GM19397 (cell line): ENCODE data around the gene METTL23.

Source experiments
- ATAC-seq: cut with Tn5 transposase; IDR thresholded peaks from one replicate; pipeline ENCODE4 v1.9.1; 2021; ENCODE audit warnings: mild to moderate bottlenecking, moderate library complexity; ENCODE audit not compliant: unreplicated experiment

METTL23 gene

DNA sequence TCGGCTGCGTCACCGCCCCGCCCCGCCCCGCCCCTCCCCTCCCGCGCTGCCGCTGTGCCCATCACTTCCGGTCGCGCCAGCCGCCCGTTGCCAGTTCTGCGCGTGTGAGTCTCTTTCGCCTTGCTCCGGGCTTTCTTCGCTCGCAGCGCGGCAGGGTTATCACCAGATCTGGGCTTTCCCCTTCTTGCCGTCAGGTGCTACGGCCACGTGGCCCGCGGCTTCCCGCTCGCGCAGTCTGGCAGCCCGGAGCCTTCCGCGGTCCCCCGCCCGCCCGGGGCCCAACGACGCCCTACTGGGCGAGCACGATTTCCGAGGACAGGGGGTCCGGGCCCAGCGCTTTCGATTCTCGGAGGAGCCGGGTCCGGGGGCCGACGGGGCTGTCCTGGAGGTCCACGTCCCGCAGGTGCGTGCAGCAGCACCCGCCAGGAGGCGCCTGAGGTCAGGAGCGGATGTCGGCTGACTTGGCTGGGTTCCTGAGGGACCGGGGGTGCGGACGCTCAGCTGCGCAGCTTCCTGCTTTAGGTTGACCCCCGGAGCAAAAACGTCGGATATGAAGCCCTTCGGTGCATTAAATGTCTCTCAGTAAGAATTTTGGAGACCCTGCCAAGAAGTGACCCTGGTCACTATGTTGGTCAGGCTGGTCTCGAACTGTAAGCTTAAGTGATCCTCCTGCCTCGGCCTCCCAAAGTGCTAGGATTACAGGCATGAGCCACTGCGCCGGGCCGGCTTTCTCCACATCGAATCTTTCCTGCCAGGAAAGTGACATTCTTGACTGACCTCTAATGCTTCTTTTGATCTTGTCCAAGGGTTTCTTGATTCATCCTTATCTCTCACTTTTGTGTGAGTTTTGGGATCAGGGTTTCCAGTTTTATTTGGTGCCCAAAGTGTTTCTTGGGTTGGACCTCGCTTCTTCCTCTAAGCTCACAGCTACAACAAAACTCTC is at the start of gene METTL23:
Gene METTL23, plus strand, starts transcription at position 64 of the 943 bp plus-strand sequence. CDS start 2,872 bp downstream, outside the sequence.
- peak; percentile 51 for ATAC-seq

DNA sequence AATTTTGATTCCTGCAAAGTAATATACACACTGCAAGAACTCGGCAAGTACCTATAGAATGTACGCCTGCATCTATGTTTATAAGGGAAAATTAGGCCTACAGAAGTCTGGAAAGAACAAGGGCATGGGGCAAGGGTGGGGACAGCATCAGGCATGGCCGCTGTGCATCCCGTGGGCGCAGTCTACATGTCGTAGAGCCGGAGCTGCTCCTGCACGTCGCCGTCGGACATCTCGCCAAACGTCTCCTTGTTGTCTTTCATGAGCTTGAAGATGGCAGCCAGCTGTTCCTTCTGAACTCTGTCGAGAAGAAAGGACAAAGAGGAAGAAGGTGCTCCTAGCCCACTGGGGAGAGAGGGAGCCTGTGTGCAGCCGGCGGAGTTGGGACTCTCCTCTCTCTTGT is 49.2 kb upstream of the METTL23 start:
- no peak for ATAC-seq

GRCh38 chr17:76678330-76678729 is 48.3 kb upstream of the METTL23 start:
- ATAC-seq: no peak

- ATAC-seq: no peak
Observed at GRCh38 chr17:76679239-76679638, 47.4 kb upstream of the METTL23 start.

GRCh38 chr17:76681222-76682137 is 45.2 kb upstream of the METTL23 start:
- ATAC-seq: no peak

DNA sequence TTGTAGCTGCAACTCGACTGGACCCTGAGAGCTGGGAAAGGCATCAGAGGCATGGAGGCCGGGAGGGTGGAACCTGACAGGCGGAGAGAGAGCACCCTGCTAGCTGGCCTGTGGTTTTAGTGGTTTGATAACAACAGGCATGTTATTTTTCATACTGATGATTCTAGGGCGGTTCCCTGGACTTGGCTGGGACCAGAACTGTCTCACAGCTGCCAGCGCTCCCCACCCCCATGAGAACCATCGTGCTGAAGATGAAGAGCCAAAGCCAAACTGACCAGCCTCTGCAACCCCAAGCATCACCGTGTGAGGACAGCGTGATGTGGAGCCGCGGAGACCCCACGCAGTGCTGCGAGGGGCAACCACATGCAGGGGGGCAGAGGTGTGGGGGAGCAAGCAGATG is 44.3 kb upstream of the METTL23 start:
- ATAC-seq: no peak

GRCh38 chr17:76683011-76683755 is 43.5 kb upstream of the METTL23 start:
- no peak for ATAC-seq

- ATAC-seq: no peak
Observed at GRCh38 chr17:76683921-76684745, 42.5 kb upstream of the METTL23 start.

DNA sequence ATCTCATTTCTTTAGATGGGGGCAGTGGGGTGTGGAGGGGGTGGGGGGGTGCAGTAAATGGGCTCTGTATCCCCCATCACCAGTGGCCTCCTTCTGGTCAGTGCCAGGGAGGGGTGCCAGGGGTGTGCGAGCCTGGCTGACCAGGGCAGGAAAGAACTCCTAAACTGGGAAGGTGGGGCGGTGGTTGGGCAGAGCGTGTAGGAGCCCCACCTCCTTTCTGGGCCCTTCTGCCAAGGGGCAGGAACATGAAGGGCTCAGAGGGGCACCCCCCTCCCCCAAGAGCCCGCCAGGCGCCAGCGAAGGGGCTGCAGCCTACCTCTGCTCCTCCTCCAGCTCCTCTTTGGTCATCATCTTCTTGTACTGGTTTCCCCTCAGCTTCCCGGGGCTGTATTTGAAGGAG is 41.9 kb upstream of the METTL23 start:
- ATAC-seq: no peak

- no peak for ATAC-seq
Observed at GRCh38 chr17:76685366-76685765, 41.3 kb upstream of the METTL23 start.

- ATAC-seq: no peak
Observed at GRCh38 chr17:76685846-76686245, 40.8 kb upstream of the METTL23 start.

DNA sequence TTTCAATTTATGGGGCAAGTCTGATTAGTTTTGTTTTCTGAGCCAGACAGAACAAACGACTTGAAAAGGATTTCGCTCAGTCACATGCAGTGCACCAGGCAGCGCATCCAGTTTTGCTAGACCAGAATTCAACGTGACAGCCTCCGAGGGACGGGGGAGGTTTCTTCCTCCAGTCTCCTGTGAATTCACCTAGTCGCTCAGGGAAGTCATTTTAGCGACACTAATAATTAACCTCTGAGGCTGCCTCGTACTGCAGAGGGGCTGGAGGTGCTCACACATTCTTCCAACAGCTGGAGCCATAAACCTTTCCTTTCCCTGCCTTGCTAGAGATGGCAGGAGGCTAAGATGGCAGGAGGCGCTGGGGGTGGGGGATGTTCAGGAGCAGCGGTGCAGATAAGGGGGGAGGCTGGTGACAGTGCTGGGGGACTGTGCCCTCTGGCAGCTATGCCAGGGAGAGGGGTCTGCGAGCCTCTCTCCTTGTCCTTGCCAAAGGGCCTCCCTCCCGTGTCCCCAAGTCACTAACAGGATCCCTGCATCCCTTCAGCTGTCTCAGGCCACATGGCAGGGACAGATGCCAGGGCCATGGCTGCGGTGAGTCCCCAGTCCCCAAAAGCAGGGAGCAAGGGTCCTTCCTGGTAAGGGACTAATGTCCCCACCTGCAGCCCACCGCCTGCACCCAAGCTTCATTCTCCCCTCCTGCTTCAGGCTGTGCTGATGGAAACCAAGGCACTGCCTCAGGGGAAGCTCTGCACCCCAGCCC is 39.9 kb upstream of the METTL23 start:
- no peak for ATAC-seq

GRCh38 chr17:76687298-76688164 is 39.1 kb upstream of the METTL23 start:
- ATAC-seq: no peak

DNA sequence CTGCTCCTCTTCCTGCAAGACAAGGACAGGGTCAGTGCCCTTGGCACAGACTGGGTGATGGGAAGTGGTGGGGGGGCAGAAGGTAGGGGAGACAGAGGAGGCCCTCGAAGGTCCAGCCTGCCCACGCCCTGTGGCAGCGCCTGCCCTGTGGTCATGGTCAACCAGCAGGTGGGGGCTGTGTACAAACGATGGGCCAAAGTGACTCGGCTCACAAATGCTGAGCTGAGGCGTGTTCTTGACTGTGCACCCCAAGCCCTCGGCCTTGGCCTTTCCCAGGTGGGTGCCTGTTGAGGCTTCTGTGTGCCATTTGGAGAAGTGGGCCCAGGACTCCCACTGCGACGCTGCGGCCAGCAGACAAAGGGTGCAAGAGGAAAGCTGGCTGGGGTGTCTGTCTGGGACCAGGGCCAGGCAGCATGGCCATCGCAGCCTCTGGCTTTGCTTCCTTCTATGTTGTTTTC is 38.4 kb upstream of the METTL23 start:
- ATAC-seq: no peak

DNA sequence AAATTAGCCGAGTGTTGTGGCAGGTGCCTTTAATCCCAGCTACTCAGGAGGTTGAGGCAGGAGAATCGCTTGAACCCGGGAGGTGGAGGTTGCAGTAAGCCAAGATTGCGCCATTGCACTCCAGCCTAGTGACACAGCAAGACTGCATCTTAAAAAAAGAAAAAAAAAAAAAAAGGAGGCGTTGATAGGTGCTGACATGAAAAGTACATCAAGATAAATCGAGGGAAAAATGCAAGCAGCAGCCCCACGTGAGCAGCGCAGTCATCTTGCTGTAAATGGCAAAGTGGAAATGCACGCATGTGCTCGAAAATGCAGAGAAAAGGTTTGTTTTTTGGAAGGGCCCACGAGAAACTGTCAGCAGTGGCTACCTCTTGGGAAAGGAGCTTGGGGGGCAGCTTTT is 36.8 kb upstream of the METTL23 start:
- ATAC-seq: no peak

DNA sequence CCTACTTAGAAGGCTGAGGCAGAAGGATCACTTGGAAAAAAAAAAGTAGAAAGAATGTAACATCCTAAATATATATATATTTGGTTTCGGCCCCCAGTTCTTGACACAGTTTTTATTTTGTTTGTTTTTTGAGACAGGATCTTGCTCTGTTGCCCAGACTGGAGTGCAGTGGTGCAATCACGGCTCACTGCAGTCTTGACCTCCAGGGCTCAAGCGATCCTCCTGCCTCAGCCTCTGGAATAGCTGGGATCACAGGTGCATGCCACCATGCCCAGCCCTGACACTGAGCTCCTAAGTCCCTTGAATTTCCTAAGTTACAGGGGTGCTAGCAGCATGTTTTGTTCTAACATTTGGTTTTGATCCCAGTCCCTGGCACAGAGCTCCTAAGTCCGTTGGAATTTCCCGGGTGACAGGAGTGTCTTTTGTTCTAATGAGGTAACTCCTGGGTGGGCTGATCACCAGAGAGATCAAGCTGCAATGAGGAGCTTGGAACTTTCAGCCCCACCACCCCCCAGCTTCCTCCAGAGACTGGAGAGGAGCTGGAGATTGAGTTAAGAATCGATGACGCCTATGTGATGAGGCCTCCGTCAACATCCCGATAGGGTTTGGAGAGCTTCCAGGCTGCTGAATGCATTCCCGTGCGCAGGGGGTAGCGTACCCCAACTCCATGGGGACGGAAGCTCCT is 35.9 kb upstream of the METTL23 start:
- no peak for ATAC-seq

DNA sequence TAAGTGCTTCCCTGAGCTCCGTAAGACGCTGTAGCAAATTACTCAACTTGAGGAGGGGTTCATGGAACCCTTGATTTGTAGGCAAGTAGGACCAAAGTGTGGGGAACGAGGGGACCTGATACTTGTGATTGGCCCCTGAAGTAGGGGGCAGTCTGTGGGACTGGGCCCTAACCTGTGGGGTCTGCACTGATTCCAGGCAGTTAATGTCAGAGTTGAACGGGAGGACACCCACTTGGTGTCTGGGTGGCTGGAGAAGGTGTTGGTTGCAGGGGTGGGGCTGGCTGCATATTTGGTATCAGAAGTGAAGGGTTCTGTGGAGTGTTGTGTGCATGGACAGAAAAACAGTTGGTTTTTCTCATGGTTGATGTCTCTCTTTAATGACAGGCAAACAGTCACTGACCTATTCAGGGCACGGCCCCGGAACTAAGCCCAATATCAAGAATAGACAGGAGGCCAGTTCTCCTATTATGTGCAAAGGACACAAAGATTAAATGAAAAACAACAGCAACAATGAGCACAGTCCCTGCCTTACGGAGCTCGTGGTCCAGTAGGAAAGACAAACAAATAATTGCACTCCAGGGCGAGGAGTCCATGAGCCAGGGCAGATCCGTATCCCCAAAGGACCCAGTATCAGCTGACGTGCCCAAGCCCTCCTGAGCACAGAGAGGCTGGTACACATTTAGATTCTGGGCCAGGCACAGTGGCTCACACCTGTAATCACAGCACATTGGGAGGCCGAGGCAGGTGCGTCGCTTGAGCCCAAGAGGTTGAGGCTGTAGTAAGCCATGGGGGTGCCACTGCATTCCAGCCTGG is 35.1 kb upstream of the METTL23 start:
- ATAC-seq: no peak
